IMR-90 (cell line): Measurements from ENCODE around the gene DSN1. TPM values are rescaled to one million over a fixed set of nuclear protein-coding genes. Genes with fewer than 3 reads are reported as not detected.

Source experiments
- ATAC-seq: fragments of 200-7000 bp; cut with Tn5 transposase; 2 replicates; pipeline ENCODE4 v1.9.1; 2020; ENCODE audit warnings: low read depth, mild to moderate bottlenecking, moderate library complexity
- BruUV-seq: library from RNA; stranded (reverse); fragments of 400-500 nt; replicated peaks from 2 replicates; lab custom pipeline; 2021; lab: Mats Ljungman, UMichigan
- CTCF ChIA-PET: fragments of 300-600 bp; formaldehyde crosslinking; extraction: SDS; loops from one replicate; lab custom pipeline; 2021; ENCODE audit warnings: antibody characterized with exemption; lab: Yijun Ruan, JAX
- POLR2A ChIA-PET: fragments of 300-600 bp; sonication (Branson Sonifier 250); formaldehyde crosslinking; loops from one replicate; lab custom pipeline; 2022; ENCODE audit warnings: antibody characterized with exemption; ENCODE audit not compliant: unreplicated experiment; lab: Charles Lee
- DNase-seq: peaks from one replicate; pipeline ENCODE4 v3.0.0; 2013
- H2AFZ ChIP-seq: replicated peaks from 2 replicates; pipeline ENCODE3; 2013; ENCODE audit warnings: low read length, mild to moderate bottlenecking; ENCODE audit not compliant: poor library complexity
- H2AK5ac ChIP-seq: 2 replicates; pipeline ENCODE4 v1.6.1; 2013; ENCODE audit warnings: low read depth, low read length, inconsistent platforms
- H2AK9ac ChIP-seq: replicated peaks from 2 replicates; pipeline ENCODE3; 2013; ENCODE audit warnings: mild to moderate bottlenecking, low read depth, low read length, moderate library complexity; ENCODE audit not compliant: poor library complexity
- H2BK120ac ChIP-seq: 2 replicates; pipeline ENCODE4 v1.6.1; 2013; ENCODE audit warnings: low read depth, low read length, inconsistent platforms
- H2BK15ac ChIP-seq: 3 replicates; pipeline ENCODE4 v1.6.1; 2013; ENCODE audit warnings: low read depth, low read length, inconsistent platforms
- H2BK20ac ChIP-seq: 2 replicates; pipeline ENCODE4 v1.6.1; 2013; ENCODE audit warnings: low read depth, mild to moderate bottlenecking, inconsistent platforms, low read length, moderate library complexity
- H2BK5ac ChIP-seq: 2 replicates; pipeline ENCODE4 v1.6.1; 2013; ENCODE audit warnings: mild to moderate bottlenecking, low read depth, low read length, inconsistent platforms; ENCODE audit not compliant: poor library complexity, severe bottlenecking
- H3K14ac ChIP-seq: replicated peaks from 2 replicates; pipeline ENCODE4 v1.6.1; 2013; ENCODE audit warnings: low read depth, low read length, inconsistent platforms
- H3K18ac ChIP-seq: 2 replicates; pipeline ENCODE4 v1.6.1; 2013; ENCODE audit warnings: low read depth, low read length, control low read depth
- H3K23ac ChIP-seq: 2 replicates; pipeline ENCODE4 v1.6.1; 2013; ENCODE audit warnings: low read depth, low read length, inconsistent platforms
- H3K27ac ChIP-seq: 2 replicates; pipeline ENCODE4 v1.5.1; 2013; ENCODE audit warnings: mild to moderate bottlenecking, control low read depth, low read length; ENCODE audit not compliant: insufficient read depth
- H3K27me3 ChIP-seq: 2 replicates; pipeline ENCODE4 v1.6.1; 2013; ENCODE audit warnings: low read length; ENCODE audit not compliant: control insufficient read depth, insufficient read depth
- H3K36me3 ChIP-seq: 2 replicates; pipeline ENCODE4 v1.6.1; 2013; ENCODE audit warnings: low read length, mixed read lengths; ENCODE audit not compliant: control insufficient read depth, insufficient read depth
- H3K4ac ChIP-seq: 2 replicates; pipeline ENCODE4 v1.6.1; 2013; ENCODE audit warnings: low read depth, low read length, inconsistent platforms
- H3K4me1 ChIP-seq: 2 replicates; pipeline ENCODE4 v1.6.1; 2013; ENCODE audit warnings: low read length, mixed read lengths; ENCODE audit not compliant: control insufficient read depth, insufficient read depth
- H3K4me2 ChIP-seq: 2 replicates; pipeline ENCODE4 v1.6.1; 2013; ENCODE audit warnings: low read depth, mild to moderate bottlenecking, control low read depth, low read length, moderate library complexity
- H3K4me3 ChIP-seq: 2 replicates; pipeline ENCODE4 v1.5.1; 2013; ENCODE audit warnings: low read depth, mild to moderate bottlenecking, control low read depth, low read length, moderate library complexity; ENCODE audit not compliant: insufficient read depth
- H3K56ac ChIP-seq: 2 replicates; pipeline ENCODE4 v1.6.1; 2013; ENCODE audit warnings: low read length, inconsistent platforms; ENCODE audit not compliant: insufficient read depth; ENCODE audit errors: extremely low read depth
- H3K79me1 ChIP-seq, 2 experiments: 2 replicates each; pipeline ENCODE4 v1.6.1; 2013; ENCODE audit warnings: low read length in 2 of 2, inconsistent platforms in 1 of 2, low read depth in 1 of 2
- H3K9ac ChIP-seq: 2 replicates; pipeline ENCODE4 v1.6.1; 2013; ENCODE audit warnings: low read depth, low read length, control low read depth
- H3K9me1 ChIP-seq: 2 replicates; pipeline ENCODE4 v1.6.1; 2013; ENCODE audit warnings: low read length, inconsistent platforms; ENCODE audit not compliant: insufficient read depth
- H3K9me3 ChIP-seq: 2 replicates; pipeline ENCODE4 v1.6.1; 2013; ENCODE audit warnings: low read length; ENCODE audit not compliant: control insufficient read depth, insufficient read depth
- H4K20me1 ChIP-seq: 2 replicates; pipeline ENCODE4 v1.6.1; 2013; ENCODE audit warnings: low read length, inconsistent platforms; ENCODE audit not compliant: insufficient read depth
- H4K5ac ChIP-seq: 2 replicates; pipeline ENCODE4 v1.6.1; 2013; ENCODE audit warnings: mild to moderate bottlenecking, low read depth, low read length, control low read depth
- H4K8ac ChIP-seq, 2 experiments: 2 replicates each; pipeline ENCODE4 v1.6.1; 2013; ENCODE audit warnings: low read depth in 2 of 2, low read length in 2 of 2, control low read depth in 1 of 2, inconsistent platforms in 1 of 2
- H4K91ac ChIP-seq: 2 replicates; pipeline ENCODE4 v1.6.1; 2013; ENCODE audit warnings: low read depth, low read length, inconsistent platforms; ENCODE audit not compliant: insufficient read depth
- MAZ ChIP-seq: IDR thresholded peaks from 2 replicates; pipeline ENCODE4 v1.6.1; 2012; ENCODE audit warnings: low read depth, mild to moderate bottlenecking, low read length, improper control_type of control experiment, moderate library complexity, borderline replicate concordance
- WGBS, 2 experiments: methylation state at CpG; one replicate each; pipeline versions ENCODE4 v1.1.5 to v1.1.7; 2013; ENCODE audit warnings: missing lambda C conversion rate in 2 of 2; ENCODE audit not compliant: insufficient read length in 1 of 2; ENCODE audit errors: extremely low coverage in 2 of 2; 5-methylcytosine and 5-hydroxymethylcytosine counted together
- dilution Hi-C: fragments of 300-500 bp; cut with HindIII; formaldehyde crosslinking; loops from one replicate; pipeline ENCODE4 v1.14.3; 2018; ENCODE audit warnings: low sequenced_read_pairs; ENCODE audit not compliant: unreplicated experiment
- in situ Hi-C: fragments of 300-500 bp; cut with MboI; formaldehyde crosslinking; loops from 3 replicates; pipeline ENCODE4 v1.14.3; 2019; ENCODE audit warnings: low sequenced_read_pairs, inconsistent platforms, mixed read lengths
- intact Hi-C: fragments of 100-400 bp; cut with micrococcal nuclease; formaldehyde crosslinking; loops from 2 replicates; pipeline ENCODE4 v1.10.0; 2022
- polyA plus RNA-seq, 3 experiments: library from polyadenylated mRNA; depleted of rRNA; stranded (reverse); fragments of >200 nt; gene quantifications; 2 replicates each; pipeline ENCODE4 v1.2.3, GENCODE V29; 2012; ENCODE audit warnings: low replicate concordance in 1 of 3
- total RNA-seq: library from RNA; depleted of rRNA; stranded (reverse); fragments of >200 nt; gene quantifications from 2 replicates; pipeline ENCODE4 v1.2.3, GENCODE V29; 2012

DSN1 gene
- total and polyA plus RNA-seq, 2 of the 4 experiments (the other 2 are of a cell fraction) = 10.5 to 16.3 TPM

- Histone ChIP-seq H2BK20ac (no peak overlapping the region), H4K91ac (no peak overlapping the region), H3K18ac (no peak overlapping the region), H3K14ac (no peak overlapping the region), H2AFZ (no peak overlapping the region), H3K4ac (no peak overlapping the region), H2BK120ac (no peak overlapping the region), H3K4me1 (peaks cover 8% of the 10 kb centered on the region), H3K9ac (no peak overlapping the region), H3K23ac (no peak overlapping the region), H3K27ac (no peak overlapping the region), H4K20me1 (peaks cover 15% of the 10 kb centered on the region), H3K79me1 (peaks cover 34 to 66% of the 10 kb centered on the region in 2 experiments), H3K4me2 (no peak overlapping the region), H2AK9ac (no peak overlapping the region), H3K9me1 (0 out of 2 replicates have a peak, but pooled peaks cover 5% of the 10 kb centered on the region), H3K4me3 (no peak overlapping the region), H2AK5ac (no peak overlapping the region), H3K27me3 (no peaks in the 10 kb centered on the region), H4K5ac (no peak overlapping the region), H3K36me3 (peaks cover 70% of the 10 kb centered on the region), H4K8ac (no peak overlapping the region), H2BK15ac (no peak overlapping the region), H2BK5ac (no peak overlapping the region), H3K9me3 (no peaks in the 10 kb centered on the region), H3K56ac (no peak overlapping the region)
- WGBS, 2 experiments = 95% methylated on average over 3 of the region's 7 CpGs; no CpG with 5 or more reads in 1 of the 2 experiments
- no peak for ATAC-seq
- ChIA-PET POLR2A (no interaction called here), CTCF (no interaction called here)
- in situ Hi-C loops = loop anchor here (25.0 kb wide), 1 partner anchor 92 kb away; no protein-coding TSS in a partner anchor
- no peak for TF ChIP-seq MAZ
- no TSS peak for BruUV-seq
- dilution Hi-C loops = loop anchor here (10.0 kb wide), 1 partner anchor 60 kb away; a partner anchor contains a TSS
- DNase-seq = no peak
- intact Hi-C loops = no loop called here
These were observed 30.9 kb upstream of the DSN1 start for GRCh38 chr20:36804425-36804824.
